ENCODE measurements around the gene RIOK1. TPM values are rescaled to one million over a fixed set of nuclear protein-coding genes. Genes with fewer than 3 reads are reported as not detected.
"Not testable (repeated sequence)": the region's sequence is repeated elsewhere in the genome, so short reads cannot be mapped to it uniquely, and the experiment has no call there.

RIOK1 gene
- total RNA-seq = 28.5 and 28.9 TPM in 2 replicates
- long read RNA-seq, transcript RIOK1-202 (17 exons, 2,810 nt) = major isoform, 89 of 189 reads
- long read RNA-seq, partial matches to known transcripts = 59 of 189 reads
- long read RNA-seq, other reads (novel, unspliced or antisense) = 41 of 189 reads

- Mint-ChIP-seq H3K27ac (peak within 1 kb of the TSS; percentile 99), H3K27me3 (no peaks in the 10 kb centered on the region), H3K36me3 (ENCODE audit: insufficient read depth) (peaks cover 6% of the 10 kb centered on the region), H3K4me1 (ENCODE audit: low read depth) (peaks cover 27% of the 10 kb centered on the region), H3K9me3 (ENCODE audit: low read depth) (no peaks in the 10 kb centered on the region), H3K4me3 (ENCODE audit: low read depth) (peak within 1 kb of the TSS; percentile 96)
- peak; percentile 32 for TF ChIP-seq CTCF (IDR thresholded peaks at IDR 0.05; ENCODE audit: unreplicated experiment)
- peak; percentile 87 for DNase-seq (ENCODE audit: low spot score, unreplicated experiment)
These were observed at the start of gene RIOK1, which contains the start of gene CAGE1 for GRCh38 chr6:7389451-7390225. RIOK1 (plus strand) TSS chr6:7389808; CDS start chr6:7390003, 195 bp downstream. CAGE1 (minus strand) TSS chr6:7389742; CDS start chr6:7387173, 2,569 bp downstream.

DNA sequence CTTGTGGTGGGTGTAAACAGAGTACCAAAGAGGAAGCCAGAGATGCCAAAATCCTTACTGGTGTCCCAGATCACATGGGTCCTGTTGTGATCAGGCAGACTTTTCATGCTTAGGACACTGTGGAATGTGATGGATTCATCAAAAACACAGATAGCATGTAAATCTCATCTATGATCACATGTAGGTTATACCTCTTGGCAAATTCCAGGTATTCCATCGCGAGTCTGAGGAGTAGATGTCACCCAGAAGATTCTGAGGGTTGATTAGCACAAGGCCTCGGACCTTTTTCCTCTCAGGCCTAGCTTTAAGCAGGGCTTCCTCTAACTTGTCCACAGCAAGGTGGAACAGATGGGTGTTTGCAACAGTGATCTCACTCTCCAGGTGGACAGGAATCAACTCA is 48.3 kb upstream of the RIOK1 start:
- Mint-ChIP-seq H3K36me3 (ENCODE audit: insufficient read depth) (no peaks in the 10 kb centered on the region), H3K4me1 (ENCODE audit: low read depth) (no peaks in the 10 kb centered on the region), H3K27ac (no peak overlapping the region), H3K27me3 (no peaks in the 10 kb centered on the region), H3K4me3 (ENCODE audit: low read depth) (no peak overlapping the region), H3K9me3 (ENCODE audit: low read depth) (peaks cover 5% of the 10 kb centered on the region)
- TF ChIP-seq CTCF (IDR thresholded peaks at IDR 0.05; ENCODE audit: unreplicated experiment) = no peak
- no peak for DNase-seq (ENCODE audit: low spot score, unreplicated experiment)

- no peak overlapping the region for H3K4me3 Mint-ChIP-seq (ENCODE audit: low read depth)
- no peak for TF ChIP-seq CTCF (IDR thresholded peaks at IDR 0.05; ENCODE audit: unreplicated experiment)
- no peak for DNase-seq (ENCODE audit: low spot score, unreplicated experiment)
- peaks cover 5% of the 10 kb centered on the region for H3K9me3 Mint-ChIP-seq (ENCODE audit: low read depth)
- no peaks in the 10 kb centered on the region for H3K27me3 Mint-ChIP-seq
- H3K4me1 Mint-ChIP-seq (ENCODE audit: low read depth) = no peaks in the 10 kb centered on the region
- H3K36me3 Mint-ChIP-seq (ENCODE audit: insufficient read depth) = no peaks in the 10 kb centered on the region
- no peak overlapping the region for H3K27ac Mint-ChIP-seq
These were observed 47.4 kb upstream of the RIOK1 start for GRCh38 chr6:7341989-7342742.

- H3K27ac Mint-ChIP-seq = no peak overlapping the region
- H3K36me3 Mint-ChIP-seq (ENCODE audit: insufficient read depth) = no peaks in the 10 kb centered on the region
- no peaks in the 10 kb centered on the region for H3K4me1 Mint-ChIP-seq (ENCODE audit: low read depth)
- TF ChIP-seq CTCF (IDR thresholded peaks at IDR 0.05; ENCODE audit: unreplicated experiment) = no peak
- H3K9me3 Mint-ChIP-seq (ENCODE audit: low read depth) = peaks cover 9% of the 10 kb centered on the region
- no peaks in the 10 kb centered on the region for H3K27me3 Mint-ChIP-seq
- H3K4me3 Mint-ChIP-seq (ENCODE audit: low read depth) = no peak overlapping the region
- no peak for DNase-seq (ENCODE audit: low spot score, unreplicated experiment)
These were observed 45.8 kb upstream of the RIOK1 start for GRCh38 chr6:7343546-7344475.

DNA sequence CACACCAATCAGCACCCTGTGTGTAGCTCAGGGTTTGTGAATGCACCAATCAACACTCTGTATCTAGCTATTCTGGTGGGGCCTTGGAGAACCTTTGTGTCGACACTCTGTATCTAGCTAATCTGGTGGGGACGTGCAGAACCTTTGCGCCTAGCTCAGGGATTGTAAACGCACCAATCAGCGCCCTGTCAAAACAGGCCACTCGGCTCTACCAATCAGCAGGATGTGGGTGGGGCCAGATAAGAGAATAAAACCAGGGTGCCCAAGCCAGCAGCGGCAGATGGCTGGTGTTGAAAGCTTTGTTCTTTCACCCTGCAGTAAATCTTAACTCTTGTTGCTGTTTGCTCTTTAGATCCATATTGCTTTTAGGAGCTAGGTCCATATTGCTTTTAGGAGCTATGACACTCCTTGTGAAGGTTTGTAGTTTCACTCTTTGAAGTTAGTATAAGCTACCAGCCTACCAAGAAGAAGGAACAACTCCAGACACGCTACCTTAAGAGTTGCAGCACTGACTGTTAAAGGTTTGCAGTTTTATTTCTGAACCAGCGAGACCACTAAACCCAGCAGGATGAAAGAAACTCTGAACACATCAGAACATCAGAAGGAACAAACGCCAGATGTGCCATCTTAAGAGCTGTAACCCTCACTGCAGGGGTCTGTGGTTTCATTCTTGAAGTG is 44.7 kb upstream of the RIOK1 start:
- not testable (repeated sequence) for H3K4me1 Mint-ChIP-seq (ENCODE audit: low read depth); H3K36me3 Mint-ChIP-seq (ENCODE audit: insufficient read depth); H3K4me3 Mint-ChIP-seq (ENCODE audit: low read depth); DNase-seq (ENCODE audit: low spot score, unreplicated experiment); H3K27me3 Mint-ChIP-seq; H3K9me3 Mint-ChIP-seq (ENCODE audit: low read depth); H3K27ac Mint-ChIP-seq

- not testable (repeated sequence) for H3K27ac Mint-ChIP-seq; H3K4me1 Mint-ChIP-seq (ENCODE audit: low read depth); DNase-seq (ENCODE audit: low spot score, unreplicated experiment); H3K27me3 Mint-ChIP-seq; H3K4me3 Mint-ChIP-seq (ENCODE audit: low read depth); H3K36me3 Mint-ChIP-seq (ENCODE audit: insufficient read depth)
- peaks cover 12% of the 10 kb centered on the region for H3K9me3 Mint-ChIP-seq (ENCODE audit: low read depth)
These were observed 42.0 kb upstream of the RIOK1 start for GRCh38 chr6:7347551-7347997.

DNA sequence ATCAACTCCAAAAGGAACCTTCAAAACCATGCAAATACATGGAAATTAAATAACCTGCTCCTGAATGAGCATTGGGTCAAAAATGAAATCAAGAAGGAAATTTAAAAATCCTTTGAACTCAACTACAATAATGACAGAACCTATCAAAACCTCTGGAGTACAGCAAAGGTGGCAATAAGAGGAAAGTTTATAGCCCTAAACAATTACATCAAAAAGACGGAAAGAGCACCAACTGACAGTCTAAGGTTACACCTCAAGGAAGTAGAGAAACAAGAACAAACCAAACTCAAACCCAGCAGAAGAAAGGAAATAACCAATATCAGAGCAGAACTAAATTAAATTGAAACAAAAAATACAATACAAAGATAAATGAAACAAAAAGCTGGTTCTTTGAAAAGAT is 39.0 kb upstream of the RIOK1 start:
- H3K4me3 Mint-ChIP-seq (ENCODE audit: low read depth); H3K4me1 Mint-ChIP-seq (ENCODE audit: low read depth); H3K27me3 Mint-ChIP-seq; H3K9me3 Mint-ChIP-seq (ENCODE audit: low read depth); H3K36me3 Mint-ChIP-seq (ENCODE audit: insufficient read depth); DNase-seq (ENCODE audit: low spot score, unreplicated experiment); H3K27ac Mint-ChIP-seq: not testable (repeated sequence)

DNA sequence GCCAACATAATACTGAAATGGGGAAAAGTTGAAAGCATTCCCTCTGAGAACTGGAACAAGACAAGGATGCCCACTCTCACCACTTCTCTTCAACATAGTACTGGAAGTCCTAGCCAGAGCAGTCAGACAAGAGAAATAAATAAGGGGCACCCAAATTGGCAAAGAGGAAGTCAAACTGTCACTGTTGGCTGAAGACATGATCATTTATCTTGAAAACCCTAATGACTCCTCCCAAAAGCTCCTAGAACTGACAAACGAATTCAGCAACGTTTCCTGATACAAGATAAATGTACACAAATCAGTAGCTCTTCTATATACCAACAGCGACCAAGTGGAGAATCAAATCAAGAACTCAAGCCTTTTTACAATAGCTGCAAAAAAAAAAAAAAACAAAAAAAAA is 37.7 kb upstream of the RIOK1 start:
- not testable (repeated sequence) for H3K36me3 Mint-ChIP-seq (ENCODE audit: insufficient read depth); H3K9me3 Mint-ChIP-seq (ENCODE audit: low read depth); DNase-seq (ENCODE audit: low spot score, unreplicated experiment); H3K27me3 Mint-ChIP-seq; H3K27ac Mint-ChIP-seq; H3K4me3 Mint-ChIP-seq (ENCODE audit: low read depth); H3K4me1 Mint-ChIP-seq (ENCODE audit: low read depth)
